ENCODE data around the gene ZFYVE27.

Gene ZFYVE27

DNA sequence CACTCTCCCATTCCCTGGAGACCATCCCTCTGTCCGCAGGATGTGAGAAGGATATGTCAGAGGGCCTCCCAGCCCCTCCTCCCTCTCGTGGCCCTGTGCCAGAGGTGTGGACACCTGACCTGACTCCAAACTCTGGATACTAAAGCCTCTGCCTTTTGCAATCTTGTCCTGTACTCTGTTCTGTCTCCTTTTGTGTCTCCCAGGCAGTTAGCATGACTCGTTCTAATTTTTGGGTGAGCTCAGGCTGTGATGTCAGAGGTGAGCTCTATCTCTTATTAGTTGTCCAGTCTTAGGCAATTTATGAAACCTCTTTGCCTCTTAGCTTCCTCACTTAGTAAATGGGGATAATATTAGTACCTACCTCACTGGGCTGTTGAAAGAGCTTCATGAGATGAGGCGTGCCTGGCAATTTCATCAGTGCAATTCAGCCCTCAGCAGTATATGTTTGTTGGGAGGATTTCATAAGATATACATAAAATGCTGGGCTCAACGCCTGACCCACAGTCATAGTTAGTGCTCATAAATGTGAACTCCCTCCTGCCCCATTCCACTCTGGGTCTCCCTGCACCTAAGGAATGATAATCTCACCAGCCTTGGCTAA lies 12.5 kb upstream of the ZFYVE27 start (continued):
- TF ChIP-seq PRDM1 (tag by site-specific recombination; IDR thresholded peaks at IDR 0.05) (no peak), ZEB2 (tag by site-specific recombination; IDR thresholded peaks at IDR 0.05) (0 out of 2 replicates have a peak, but pooled peaks have one; percentile 17), FEZF1 (tag by site-specific recombination; IDR thresholded peaks at IDR 0.05) (no peak), ZNF664 (tag by site-specific recombination; IDR thresholded peaks at IDR 0.05) (no peak), HOXC10 (CRISPR knock-in tag; IDR thresholded peaks at IDR 0.05) (no peak), ZIC2 (tag by site-specific recombination; IDR thresholded peaks at IDR 0.05) (no peak), ZBTB17 (tag by site-specific recombination; IDR thresholded peaks at IDR 0.05) (0 out of 2 replicates have a peak, but pooled peaks have one; percentile 10), SP2 (tag by site-specific recombination; IDR thresholded peaks at IDR 0.05) (no peak), ZNF600 (tag by site-specific recombination; IDR thresholded peaks at IDR 0.05) (no peak), ZBTB21 (tag by site-specific recombination; IDR thresholded peaks at IDR 0.05) (peak; percentile 77), ZNF629 (tag by site-specific recombination; IDR thresholded peaks at IDR 0.05) (peak; percentile 85), ZNF549 (tag by site-specific recombination; IDR thresholded peaks at IDR 0.05) (no peak), ZNF830 (tag by site-specific recombination; IDR thresholded peaks at IDR 0.05; ENCODE audit: low read depth) (no peak), ZNF621 (tag by site-specific recombination; IDR thresholded peaks at IDR 0.05) (no peak), ZNF670 (tag by site-specific recombination; IDR thresholded peaks at IDR 0.05; ENCODE audit: low read depth) (no peak)
- TF ChIP-seq, protein P1, sequence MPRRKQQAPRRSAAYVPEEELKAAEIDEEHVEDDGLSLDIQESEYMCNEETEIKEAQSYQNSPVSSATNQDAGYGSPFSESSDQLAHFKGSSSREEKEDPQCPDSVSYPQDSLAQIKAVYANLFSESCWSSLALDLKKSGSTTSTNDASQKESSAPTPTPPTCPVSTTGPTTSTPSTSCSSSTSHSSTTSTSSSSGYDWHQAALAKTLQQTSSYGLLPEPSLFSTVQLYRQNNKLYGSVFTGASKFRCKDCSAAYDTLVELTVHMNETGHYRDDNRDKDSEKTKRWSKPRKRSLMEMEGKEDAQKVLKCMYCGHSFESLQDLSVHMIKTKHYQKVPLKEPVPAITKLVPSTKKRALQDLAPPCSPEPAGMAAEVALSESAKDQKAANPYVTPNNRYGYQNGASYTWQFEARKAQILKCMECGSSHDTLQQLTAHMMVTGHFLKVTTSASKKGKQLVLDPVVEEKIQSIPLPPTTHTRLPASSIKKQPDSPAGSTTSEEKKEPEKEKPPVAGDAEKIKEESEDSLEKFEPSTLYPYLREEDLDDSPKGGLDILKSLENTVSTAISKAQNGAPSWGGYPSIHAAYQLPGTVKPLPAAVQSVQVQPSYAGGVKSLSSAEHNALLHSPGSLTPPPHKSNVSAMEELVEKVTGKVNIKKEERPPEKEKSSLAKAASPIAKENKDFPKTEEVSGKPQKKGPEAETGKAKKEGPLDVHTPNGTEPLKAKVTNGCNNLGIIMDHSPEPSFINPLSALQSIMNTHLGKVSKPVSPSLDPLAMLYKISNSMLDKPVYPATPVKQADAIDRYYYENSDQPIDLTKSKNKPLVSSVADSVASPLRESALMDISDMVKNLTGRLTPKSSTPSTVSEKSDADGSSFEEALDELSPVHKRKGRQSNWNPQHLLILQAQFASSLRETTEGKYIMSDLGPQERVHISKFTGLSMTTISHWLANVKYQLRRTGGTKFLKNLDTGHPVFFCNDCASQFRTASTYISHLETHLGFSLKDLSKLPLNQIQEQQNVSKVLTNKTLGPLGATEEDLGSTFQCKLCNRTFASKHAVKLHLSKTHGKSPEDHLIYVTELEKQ (tag by site-specific recombination; IDR thresholded peaks at IDR 0.05; ENCODE audit: borderline replicate concordance), result no peak
- TF ChIP-seq, protein P2, sequence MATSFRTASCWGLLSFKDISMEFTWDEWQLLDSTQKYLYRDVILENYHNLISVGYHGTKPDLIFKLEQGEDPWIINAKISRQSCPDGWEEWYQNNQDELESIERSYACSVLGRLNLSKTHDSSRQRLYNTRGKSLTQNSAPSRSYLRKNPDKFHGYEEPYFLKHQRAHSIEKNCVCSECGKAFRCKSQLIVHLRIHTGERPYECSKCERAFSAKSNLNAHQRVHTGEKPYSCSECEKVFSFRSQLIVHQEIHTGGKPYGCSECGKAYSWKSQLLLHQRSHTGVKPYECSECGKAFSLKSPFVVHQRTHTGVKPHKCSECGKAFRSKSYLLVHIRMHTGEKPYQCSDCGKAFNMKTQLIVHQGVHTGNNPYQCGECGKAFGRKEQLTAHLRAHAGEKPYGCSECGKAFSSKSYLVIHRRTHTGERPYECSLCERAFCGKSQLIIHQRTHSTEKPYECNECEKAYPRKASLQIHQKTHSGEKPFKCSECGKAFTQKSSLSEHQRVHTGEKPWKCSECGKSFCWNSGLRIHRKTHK (tag by site-specific recombination; IDR thresholded peaks at IDR 0.05), result no peak

DNA sequence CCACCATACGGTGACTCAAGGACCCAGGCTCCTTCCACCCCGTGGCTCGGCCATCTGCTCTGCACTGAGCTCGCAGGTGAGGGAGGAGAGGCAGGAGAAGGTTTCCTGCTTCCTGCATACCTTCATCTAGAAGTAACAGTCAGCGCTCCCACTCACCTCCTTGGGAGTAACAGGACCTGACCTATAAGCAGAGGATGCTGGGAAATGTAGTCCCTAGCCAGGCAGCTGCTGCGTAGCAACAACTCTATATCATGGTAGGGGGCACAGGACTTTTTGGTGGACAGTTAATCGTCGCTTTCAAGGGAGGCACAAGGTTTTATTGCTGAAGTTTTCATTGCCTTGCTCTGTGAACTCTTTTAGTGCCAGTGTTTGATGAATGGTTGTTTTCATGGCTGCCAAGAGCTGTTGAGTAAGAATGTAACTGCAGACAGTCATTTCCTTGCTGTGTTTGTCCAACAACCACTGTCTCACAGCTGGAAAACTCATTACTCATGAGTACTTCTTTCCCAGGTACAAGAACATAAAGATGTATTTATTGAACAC lies 10.2 kb upstream of the ZFYVE27 start:
- H3K36me3 ChIP-seq (ENCODE audit: control insufficient read depth in 2 of 2, insufficient read depth in 1 of 2, low read length in 2 of 2), result no peaks in the 10 kb centered on the region
- H3K4me3 ChIP-seq (ENCODE audit: low read depth, low read length), result no peak overlapping the region
- H3K27ac ChIP-seq (ENCODE audit: extremely low read depth, low read depth, low read length), result no peak overlapping the region
- no peaks in the 10 kb centered on the region for H3K4me1 ChIP-seq (ENCODE audit: control insufficient read depth, insufficient read depth, low read length)
- POLR2A ChIA-PET, result interaction anchor here (1.3 to 2.2 kb wide), 4 partner anchors 10 to 39 kb away, joined by 3 to 12 read pairs (median 8); partner anchors contain the start of genes AVPI1, MARVELD1 and ZFYVE27
- no peaks in the 10 kb centered on the region for H3K9me3 ChIP-seq (ENCODE audit: control insufficient read depth, insufficient read depth, low read depth, low read length)
- CTCF ChIA-PET, result interaction anchor here (0.6 to 15.2 kb wide), 4 partner anchors 10 to 49 kb away, joined by 3 to 487 read pairs (median 12); partner anchors contain the start of genes MARVELD1 and ZFYVE27
- TF ChIP-seq TRIM28 (IDR thresholded peaks at IDR 0.05; ENCODE audit: borderline replicate concordance, low read length) (peak; percentile 38; the same call in 1 of the 2 replicates), ZNF426 (tag by site-specific recombination; IDR thresholded peaks at IDR 0.05) (no peak), ZNF341 (tag by site-specific recombination; IDR thresholded peaks at IDR 0.05; ENCODE audit: low read depth) (peak; percentile 38; the same call in 1 of the 2 replicates), ZIC2 (tag by site-specific recombination; IDR thresholded peaks at IDR 0.05) (peak; percentile 86), ZFHX2 (tag by site-specific recombination; conservative IDR thresholded peaks at IDR 0.05) (0 out of 2 replicates have a peak, but pooled peaks have one; percentile 22), ZNF501 (tag by site-specific recombination; IDR thresholded peaks at IDR 0.05) (no peak), ZNF629 (tag by site-specific recombination; IDR thresholded peaks at IDR 0.05) (0 out of 2 replicates have a peak, but pooled peaks have one; percentile 23), ZNF549 (tag by site-specific recombination; IDR thresholded peaks at IDR 0.05) (no peak), ZNF335 (tag by site-specific recombination; conservative IDR thresholded peaks at IDR 0.05) (peak; percentile 94), ZNF830 (tag by site-specific recombination; IDR thresholded peaks at IDR 0.05; ENCODE audit: low read depth) (no peak), ZNF600 (tag by site-specific recombination; IDR thresholded peaks at IDR 0.05) (0 out of 2 replicates have a peak, but pooled peaks have one; percentile 31)
- TF ChIP-seq, protein P3, sequence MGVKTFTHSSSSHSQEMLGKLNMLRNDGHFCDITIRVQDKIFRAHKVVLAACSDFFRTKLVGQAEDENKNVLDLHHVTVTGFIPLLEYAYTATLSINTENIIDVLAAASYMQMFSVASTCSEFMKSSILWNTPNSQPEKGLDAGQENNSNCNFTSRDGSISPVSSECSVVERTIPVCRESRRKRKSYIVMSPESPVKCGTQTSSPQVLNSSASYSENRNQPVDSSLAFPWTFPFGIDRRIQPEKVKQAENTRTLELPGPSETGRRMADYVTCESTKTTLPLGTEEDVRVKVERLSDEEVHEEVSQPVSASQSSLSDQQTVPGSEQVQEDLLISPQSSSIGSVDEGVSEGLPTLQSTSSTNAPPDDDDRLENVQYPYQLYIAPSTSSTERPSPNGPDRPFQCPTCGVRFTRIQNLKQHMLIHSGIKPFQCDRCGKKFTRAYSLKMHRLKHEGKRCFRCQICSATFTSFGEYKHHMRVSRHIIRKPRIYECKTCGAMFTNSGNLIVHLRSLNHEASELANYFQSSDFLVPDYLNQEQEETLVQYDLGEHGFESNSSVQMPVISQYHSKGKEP (tag by site-specific recombination; IDR thresholded peaks at IDR 0.05), result no peak
- TF ChIP-seq, protein P4, sequence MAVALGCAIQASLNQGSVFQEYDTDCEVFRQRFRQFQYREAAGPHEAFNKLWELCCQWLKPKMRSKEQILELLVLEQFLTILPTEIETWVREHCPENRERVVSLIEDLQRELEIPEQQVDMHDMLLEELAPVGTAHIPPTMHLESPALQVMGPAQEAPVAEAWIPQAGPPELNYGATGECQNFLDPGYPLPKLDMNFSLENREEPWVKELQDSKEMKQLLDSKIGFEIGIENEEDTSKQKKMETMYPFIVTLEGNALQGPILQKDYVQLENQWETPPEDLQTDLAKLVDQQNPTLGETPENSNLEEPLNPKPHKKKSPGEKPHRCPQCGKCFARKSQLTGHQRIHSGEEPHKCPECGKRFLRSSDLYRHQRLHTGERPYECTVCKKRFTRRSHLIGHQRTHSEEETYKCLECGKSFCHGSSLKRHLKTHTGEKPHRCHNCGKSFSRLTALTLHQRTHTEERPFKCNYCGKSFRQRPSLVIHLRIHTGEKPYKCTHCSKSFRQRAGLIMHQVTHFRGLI (tag by site-specific recombination; IDR thresholded peaks at IDR 0.05), result no peak
- TF ChIP-seq, protein P5, sequence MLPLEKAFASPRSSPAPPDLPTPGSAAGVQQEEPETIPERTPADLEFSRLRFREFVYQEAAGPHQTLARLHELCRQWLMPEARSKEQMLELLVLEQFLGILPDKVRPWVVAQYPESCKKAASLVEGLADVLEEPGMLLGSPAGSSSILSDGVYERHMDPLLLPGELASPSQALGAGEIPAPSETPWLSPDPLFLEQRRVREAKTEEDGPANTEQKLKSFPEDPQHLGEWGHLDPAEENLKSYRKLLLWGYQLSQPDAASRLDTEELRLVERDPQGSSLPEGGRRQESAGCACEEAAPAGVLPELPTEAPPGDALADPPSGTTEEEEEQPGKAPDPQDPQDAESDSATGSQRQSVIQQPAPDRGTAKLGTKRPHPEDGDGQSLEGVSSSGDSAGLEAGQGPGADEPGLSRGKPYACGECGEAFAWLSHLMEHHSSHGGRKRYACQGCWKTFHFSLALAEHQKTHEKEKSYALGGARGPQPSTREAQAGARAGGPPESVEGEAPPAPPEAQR (tag by site-specific recombination; IDR thresholded peaks at IDR 0.05), result no peak

All from HEK293 (cell line).